OCI-LY7 (cell line): ENCODE results near the gene GALNT6. TPM values are rescaled to one million over a fixed set of nuclear protein-coding genes. Genes with fewer than 3 reads are reported as not detected.
"Not testable (repeated sequence)": the region's sequence is repeated elsewhere in the genome, so short reads cannot be mapped to it uniquely, and the experiment has no call there.

Experiments
- BruUV-seq: library from RNA; stranded (reverse); fragments of 400-500 nt; replicated peaks from 2 replicates; lab custom pipeline; 2021; lab: Mats Ljungman, UMichigan
- CTCF ChIA-PET: fragments of 300-600 bp; sonication (Branson Sonifier 250); formaldehyde crosslinking; loops from one replicate; lab custom pipeline; 2022; ENCODE audit warnings: antibody characterized with exemption; ENCODE audit not compliant: unreplicated experiment; lab: Charles Lee
- POLR2A ChIA-PET: fragments of 300-600 bp; sonication (Branson Sonifier 250); formaldehyde crosslinking; loops from one replicate; lab custom pipeline; 2022; ENCODE audit warnings: antibody characterized with exemption; lab: Charles Lee
- DNase-seq: peaks from one replicate; pipeline ENCODE4 v3.0.0-alpha.2; 2015; ENCODE audit warnings: low spot score
- H2AFZ ChIP-seq: fragments of 200-600 bp; sonication (generic), shearing (Covaris generic); 2 replicates; pipeline ENCODE4 v1.6.1; 2014; ENCODE audit warnings: mild to moderate bottlenecking, antibody characterized with exemption, low read length, moderate library complexity
- H3K27ac ChIP-seq: fragments of 200-600 bp; sonication (generic); 2 replicates; pipeline ENCODE4 v1.5.1; 2014; ENCODE audit warnings: mixed run types, low read depth, mild to moderate bottlenecking, moderate library complexity, low read length, inconsistent platforms; ENCODE audit not compliant: poor library complexity, severe bottlenecking
- H3K36me3 ChIP-seq: fragments of 200-600 bp; sonication (generic); 2 replicates; pipeline ENCODE4 v1.6.1; 2014; ENCODE audit warnings: mild to moderate bottlenecking, antibody characterized with exemption, low read length, moderate library complexity, mixed read lengths; ENCODE audit not compliant: insufficient read depth
- H3K4me1 ChIP-seq: fragments of 200-600 bp; sonication (generic); 2 replicates; pipeline ENCODE4 v1.5.1; 2014; ENCODE audit warnings: mild to moderate bottlenecking, low read length; ENCODE audit not compliant: insufficient read depth, poor library complexity, severe bottlenecking
- H3K4me2 ChIP-seq: fragments of 200-600 bp; sonication (generic); 2 replicates; pipeline ENCODE4 v1.6.1; 2014; ENCODE audit warnings: mild to moderate bottlenecking, low read length
- H3K4me3 ChIP-seq: fragments of 200-600 bp; sonication (generic); 2 replicates; pipeline ENCODE4 v1.5.1; 2014; ENCODE audit warnings: mild to moderate bottlenecking, low read depth, low read length; ENCODE audit not compliant: poor library complexity, severe bottlenecking
- H3K79me2 ChIP-seq: fragments of 200-600 bp; sonication (generic); 2 replicates; pipeline ENCODE4 v1.6.1; 2016; ENCODE audit warnings: low read depth, mild to moderate bottlenecking, low read length, moderate library complexity, mixed read lengths; ENCODE audit not compliant: insufficient read depth
- H3K9me2 ChIP-seq: fragments of 200-600 bp; sonication (generic); 2 replicates; pipeline ENCODE4 v1.6.1; 2016; ENCODE audit warnings: mild to moderate bottlenecking, low read length, mixed read lengths; ENCODE audit not compliant: insufficient read depth
- H3K9me3 ChIP-seq: fragments of 200-600 bp; sonication (generic); 2 replicates; pipeline ENCODE4 v1.6.1; 2014; ENCODE audit warnings: mild to moderate bottlenecking, mixed run types, low read length, mixed read lengths
- H4K20me1 ChIP-seq: fragments of 200-600 bp; sonication (generic); 2 replicates; pipeline ENCODE4 v1.6.1; 2014; ENCODE audit warnings: mild to moderate bottlenecking, antibody characterized with exemption, low read length, moderate library complexity, mixed read lengths; ENCODE audit not compliant: insufficient read depth
- CTCF ChIP-seq: fragments of 200-600 bp; sonication (generic); conservative IDR thresholded peaks from 2 replicates; pipeline ENCODE4 v1.5.1; 2014; ENCODE audit warnings: mild to moderate bottlenecking, antibody characterized with exemption, low read length, moderate library complexity, mixed read lengths
- EZH2phosphoT487 ChIP-seq: fragments of 200-600 bp; sonication (generic); IDR thresholded peaks from 2 replicates; pipeline ENCODE4 v1.6.1; 2018; ENCODE audit warnings: low read depth, borderline replicate concordance, mild to moderate bottlenecking, mixed run types, antibody characterized with exemption, low read length, moderate library complexity, mixed read lengths
- intact Hi-C: fragments of 100-400 bp; cut with micrococcal nuclease; formaldehyde crosslinking; loops from one replicate; pipeline ENCODE4 v1.10.0; 2022; ENCODE audit not compliant: unreplicated experiment
- total RNA-seq, 2 experiments: library from RNA; depleted of rRNA in 1 of 2; stranded (reverse); fragments of >200 nt in 1 of 2; shearing (Covaris generic) in 1 of 2; gene quantifications; 2 replicates each; pipeline ENCODE4 v1.2.3, GENCODE V29; 2014 to 2022

Gene GALNT6
- total RNA-seq, 2 experiments from 2014 or later: 1.4 to 4.8 TPM

GRCh38 chr12:51339750-51340149 lies 51.5 kb downstream of the GALNT6 start:
- POLR2A ChIA-PET: interaction anchor here (0.8 kb wide), 1 partner anchor 13 kb away, joined by 6 read pairs; no protein-coding TSS in a partner anchor
- TF ChIP-seq CTCF: no peak
- no peak for TF ChIP-seq EZH2phosphoT487
- intact Hi-C loops: loop anchor here (2.0 to 10.0 kb wide), 3 partner anchors 293 to 575 kb away; partner anchors contain the start of gene ATF1
- H3K79me2 ChIP-seq: no peaks in the 10 kb centered on the region
- CTCF ChIA-PET: interaction anchor here (1.4 kb wide), 1 partner anchor 21 kb away, joined by 3 read pairs; no protein-coding TSS in a partner anchor
- H3K4me2 ChIP-seq: no peak overlapping the region
- H3K9me3 ChIP-seq: no peaks in the 10 kb centered on the region
- H3K27ac ChIP-seq: no peak overlapping the region
- no peak overlapping the region for H2AFZ ChIP-seq
- peaks cover 9% of the 10 kb centered on the region for H3K4me1 ChIP-seq
- H3K9me2 ChIP-seq: no peaks in the 10 kb centered on the region
- no TSS peak for BruUV-seq
- H3K36me3 ChIP-seq: no peaks in the 10 kb centered on the region
- DNase-seq: no peak
- no peak overlapping the region for H3K4me3 ChIP-seq
- no peaks in the 10 kb centered on the region for H4K20me1 ChIP-seq

GRCh38 chr12:51337336-51337735 lies 53.9 kb downstream of the GALNT6 start:
- BruUV-seq, H3K4me2 ChIP-seq, H3K4me1 ChIP-seq, CTCF ChIA-PET, DNase-seq, H3K4me3 ChIP-seq, H4K20me1 ChIP-seq, H3K9me2 ChIP-seq, intact Hi-C loops, H2AFZ ChIP-seq, H3K79me2 ChIP-seq, H3K9me3 ChIP-seq, H3K27ac ChIP-seq, H3K36me3 ChIP-seq: not testable (repeated sequence)
- POLR2A ChIA-PET: interaction anchor here (0.7 to 1.1 kb wide), 2 partner anchors 79 to 366 kb away, joined by 3 to 4 read pairs; no protein-coding TSS in a partner anchor

GRCh38 chr12:51335931-51336330 lies 55.3 kb downstream of the GALNT6 start:
- no TSS peak for BruUV-seq
- TF ChIP-seq EZH2phosphoT487: no peak
- no peak for TF ChIP-seq CTCF
- no peak overlapping the region for H3K4me2 ChIP-seq

More at GRCh38 chr12:51335931-51336330, 55.3 kb downstream of the GALNT6 start:
- no peaks in the 10 kb centered on the region for H3K9me3 ChIP-seq
- no peaks in the 10 kb centered on the region for H3K79me2 ChIP-seq
- no peak overlapping the region for H3K27ac ChIP-seq
- no peak overlapping the region for H3K4me3 ChIP-seq
- POLR2A ChIA-PET: interaction anchor here (0.6 to 1.5 kb wide), 4 partner anchors 16 to 293 kb away, joined by 4 read pairs; partner anchors contain the start of gene POU6F1
- H3K4me1 ChIP-seq: no peaks in the 10 kb centered on the region
- CTCF ChIA-PET: no interaction called here
- no peaks in the 10 kb centered on the region for H3K9me2 ChIP-seq
- intact Hi-C loops: no loop called here
- H3K36me3 ChIP-seq: no peaks in the 10 kb centered on the region
- no peak overlapping the region for H2AFZ ChIP-seq
- H4K20me1 ChIP-seq: no peaks in the 10 kb centered on the region
- DNase-seq: no peak
